ENCODE measurements around the gene IRGC.

Gene IRGC

GRCh38 chr19:43673637-43674036 is 42.2 kb upstream of the IRGC start:
- TF ChIP-seq FOXP2 (optimal IDR thresholded peaks at IDR 0.05; ENCODE audit: borderline replicate concordance, extremely low read depth, extremely low read length, insufficient read depth): no peak
- TF ChIP-seq SIN3A (IDR thresholded peaks at IDR 0.05; ENCODE audit: borderline replicate concordance, insufficient read depth, low read length): no peak
- no peak for TF ChIP-seq TAF1 (IDR thresholded peaks at IDR 0.05; ENCODE audit: borderline replicate concordance, insufficient read depth, low read length)
- no peak for TF ChIP-seq REST (IDR thresholded peaks at IDR 0.05; ENCODE audit: insufficient read depth in 1 of 2, low read depth in 2 of 2, low read length in 2 of 2)
- no peak for TF ChIP-seq POLR2AphosphoS5 (IDR thresholded peaks at IDR 0.05; ENCODE audit: low read depth, low read length)

DNA sequence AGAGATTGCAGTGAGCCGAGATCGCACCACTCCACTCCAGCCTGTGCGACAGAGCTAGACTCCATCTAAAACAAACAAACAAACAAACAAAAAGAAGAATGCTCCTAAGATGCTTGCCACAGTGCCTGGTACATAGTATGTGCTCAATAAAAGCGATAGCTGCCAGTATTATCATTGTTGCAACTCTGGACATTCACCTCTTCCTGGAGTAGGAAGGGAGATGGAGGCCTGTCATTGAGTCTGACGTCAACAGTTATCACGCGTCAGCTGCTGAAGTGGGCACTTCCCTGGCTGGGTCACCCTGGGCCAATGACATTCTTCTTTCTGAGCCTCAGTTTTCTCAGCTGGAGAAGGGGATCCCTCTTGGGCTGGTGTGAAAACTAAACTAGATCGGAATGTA is 41.7 kb upstream of the IRGC start:
- TF ChIP-seq FOXP2 (optimal IDR thresholded peaks at IDR 0.05; ENCODE audit: borderline replicate concordance, extremely low read depth, extremely low read length, insufficient read depth) (no peak), TAF1 (IDR thresholded peaks at IDR 0.05; ENCODE audit: borderline replicate concordance, insufficient read depth, low read length) (no peak), POLR2AphosphoS5 (IDR thresholded peaks at IDR 0.05; ENCODE audit: low read depth, low read length) (no peak), REST (IDR thresholded peaks at IDR 0.05; ENCODE audit: insufficient read depth in 1 of 2, low read depth in 2 of 2, low read length in 2 of 2) (no peak), SIN3A (IDR thresholded peaks at IDR 0.05; ENCODE audit: borderline replicate concordance, insufficient read depth, low read length) (no peak)

DNA sequence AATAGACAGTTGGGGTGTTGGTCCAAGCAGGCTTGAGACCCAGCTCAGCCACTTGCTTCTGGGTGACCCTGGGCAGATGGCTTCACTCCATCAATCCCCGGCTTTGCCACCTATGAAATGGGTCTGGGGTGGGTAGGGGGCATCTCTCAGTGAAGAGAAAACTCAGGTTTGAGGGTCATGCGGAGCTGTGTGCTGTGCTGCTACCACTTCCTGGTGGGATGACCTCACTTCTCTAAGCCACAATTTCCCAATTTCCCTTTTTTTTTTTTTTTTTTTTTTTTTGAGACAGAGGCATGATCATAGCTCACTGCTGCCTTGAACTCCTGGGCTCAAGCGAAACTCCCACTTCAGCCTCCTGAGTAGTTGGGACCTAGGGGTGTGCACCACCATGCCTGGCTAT is 41.3 kb upstream of the IRGC start:
- TF ChIP-seq FOXP2 (optimal IDR thresholded peaks at IDR 0.05; ENCODE audit: borderline replicate concordance, extremely low read depth, extremely low read length, insufficient read depth) (no peak), TAF1 (IDR thresholded peaks at IDR 0.05; ENCODE audit: borderline replicate concordance, insufficient read depth, low read length) (no peak), SIN3A (IDR thresholded peaks at IDR 0.05; ENCODE audit: borderline replicate concordance, insufficient read depth, low read length) (no peak), REST (IDR thresholded peaks at IDR 0.05; ENCODE audit: insufficient read depth in 1 of 2, low read depth in 2 of 2, low read length in 2 of 2) (no peak), POLR2AphosphoS5 (IDR thresholded peaks at IDR 0.05; ENCODE audit: low read depth, low read length) (no peak)

GRCh38 chr19:43675269-43675879 is 40.5 kb upstream of the IRGC start:
- TF ChIP-seq SIN3A (IDR thresholded peaks at IDR 0.05; ENCODE audit: borderline replicate concordance, insufficient read depth, low read length) (no peak), POLR2AphosphoS5 (IDR thresholded peaks at IDR 0.05; ENCODE audit: low read depth, low read length) (no peak), REST (IDR thresholded peaks at IDR 0.05; ENCODE audit: insufficient read depth in 1 of 2, low read depth in 2 of 2, low read length in 2 of 2) (no peak), FOXP2 (optimal IDR thresholded peaks at IDR 0.05; ENCODE audit: borderline replicate concordance, extremely low read depth, extremely low read length, insufficient read depth) (no peak), TAF1 (IDR thresholded peaks at IDR 0.05; ENCODE audit: borderline replicate concordance, insufficient read depth, low read length) (no peak)
